ENCODE results near the gene ARHGAP27.

- no peak for TF ChIP-seq CTCF (IDR thresholded peaks at IDR 0.05)
- no peak for TF ChIP-seq POLR2AphosphoS5 (IDR thresholded peaks at IDR 0.05)
- TF ChIP-seq EP300 (IDR thresholded peaks at IDR 0.05), result no peak
- no peak for TF ChIP-seq POLR2A (IDR thresholded peaks at IDR 0.05)
These were observed 6.1 kb downstream of the ARHGAP27 start for GRCh38 chr17:45426561-45426960.

All from stomach (tissue), 4 donors.